K562 (cell line): Measurements from ENCODE around the gene ARL8A. TPM values are rescaled to one million over a fixed set of nuclear protein-coding genes. Genes with fewer than 3 reads are reported as not detected.
A peak's percentile ranks its signal among the peaks of the same experiment; 100 is the strongest.

Experiments
- BCL6 ChIP-seq: fragments of 250-450 bp; sonication (Bioruptor Pico); IDR thresholded peaks from 2 replicates; pipeline ENCODE4 v1.4.0; 2020
- C11orf30 ChIP-seq: fragments of 450-650 bp; IDR thresholded peaks from 2 replicates; pipeline ENCODE4 v1.6.1; 2016; ENCODE audit warnings: low read depth, mild to moderate bottlenecking
- DPF2 ChIP-seq: fragments of 450-650 bp; IDR thresholded peaks from 2 replicates; pipeline ENCODE4 v1.6.1; 2016
- EGR1 ChIP-seq: fragments of 450-650 bp; conservative IDR thresholded peaks from 2 replicates; pipeline ENCODE4 v1.6.1; 2017; ENCODE audit warnings: mild to moderate bottlenecking
- EWSR1 ChIP-seq: fragments of 450-650 bp; IDR thresholded peaks from 2 replicates; pipeline ENCODE4 v1.6.1; 2018; ENCODE audit warnings: borderline replicate concordance, mild to moderate bottlenecking, low read depth, moderate library complexity; ENCODE audit not compliant: partially characterized antibody
- ILK ChIP-seq: fragments of 450-650 bp; IDR thresholded peaks from 2 replicates; pipeline ENCODE4 v1.6.1; 2016; ENCODE audit warnings: missing genetic modification characterization, low read depth, mild to moderate bottlenecking, missing compliant biosample characterization, moderate library complexity, borderline replicate concordance
- L3MBTL2 ChIP-seq: fragments of 450-650 bp; IDR thresholded peaks from 2 replicates; pipeline ENCODE4 v1.6.1; 2016; ENCODE audit warnings: mild to moderate bottlenecking, moderate library complexity
- MIER1 ChIP-seq: fragments of 450-650 bp; IDR thresholded peaks from 2 replicates; pipeline ENCODE4 v1.6.1; 2016; ENCODE audit warnings: antibody characterized with exemption, mild to moderate bottlenecking, low read depth
- MTF1 ChIP-seq: fragments of 250-450 bp; sonication (Bioruptor Pico); IDR thresholded peaks from 2 replicates; pipeline ENCODE4 v1.9.0; 2021; ENCODE audit warnings: moderate library complexity, mild to moderate bottlenecking, inconsistent platforms, borderline replicate concordance
- NR2C1 ChIP-seq, 2 experiments: fragments of 450-650 bp; IDR thresholded peaks; 2 replicates each; pipeline ENCODE4 v1.6.1; 2017; ENCODE audit warnings: mild to moderate bottlenecking in 2 of 2, antibody characterized with exemption in 1 of 2, inconsistent platforms in 1 of 2, missing compliant biosample characterization in 1 of 2, missing genetic modification characterization in 1 of 2
- RBBP5 ChIP-seq: fragments of 200-600 bp; sonication (generic); IDR thresholded peaks from 2 replicates; pipeline ENCODE4 v1.6.1; 2012; ENCODE audit warnings: borderline replicate concordance, mild to moderate bottlenecking, low read length, control low read depth, inconsistent platforms; ENCODE audit not compliant: insufficient read depth, poor library complexity, severe bottlenecking
- SMARCE1 ChIP-seq: fragments of 450-650 bp; IDR thresholded peaks from 2 replicates; pipeline ENCODE4 v1.7.1; 2016; ENCODE audit warnings: mild to moderate bottlenecking
- SRF ChIP-seq, 2 experiments: fragments of 250-450, 450-650 bp in 1 of 2; sonication (Bioruptor Pico) in 1 of 2; sonication (generic) in 1 of 2; formaldehyde crosslinking; IDR thresholded peaks; 2 replicates each; pipeline versions ENCODE4 v1.5.0 to v1.5.1; 2020 to 2022; ENCODE audit warnings: mild to moderate bottlenecking in 1 of 2, missing genetic modification reagents in 1 of 2
- TAF15 ChIP-seq: fragments of 200-400 bp; formaldehyde crosslinking; IDR thresholded peaks from 2 replicates; pipeline ENCODE4 v1.6.1; 2017; ENCODE audit warnings: mild to moderate bottlenecking, low read depth, low read length, moderate library complexity
- TAF9B ChIP-seq: fragments of 450-650 bp; IDR thresholded peaks from 2 replicates; pipeline ENCODE4 v1.6.1; 2018; ENCODE audit warnings: mild to moderate bottlenecking; ENCODE audit not compliant: partially characterized antibody
- THAP12 ChIP-seq: fragments of 250-450 bp; sonication (Bioruptor Pico); IDR thresholded peaks from 2 replicates; pipeline ENCODE4 v1.9.0; 2021; ENCODE audit warnings: mild to moderate bottlenecking, inconsistent platforms
- TSHZ1 ChIP-seq: fragments of 250-450 bp; sonication (Bioruptor Pico); IDR thresholded peaks from 2 replicates; pipeline ENCODE4 v1.4.0; 2020; ENCODE audit warnings: mild to moderate bottlenecking, moderate library complexity
- ZKSCAN8 ChIP-seq: fragments of 200-800 bp; sonication (Bioruptor generic); IDR thresholded peaks from 2 replicates; pipeline ENCODE4 v1.6.1; 2016; ENCODE audit warnings: missing genetic modification characterization, missing compliant biosample characterization
- ZNF174 ChIP-seq: fragments of 250-450 bp; sonication (Bioruptor Pico); IDR thresholded peaks from 2 replicates; pipeline ENCODE4 v1.4.0; 2020; ENCODE audit warnings: mild to moderate bottlenecking
- ZNF197 ChIP-seq: fragments of 200-800 bp; sonication (Bioruptor generic); IDR thresholded peaks from 2 replicates; pipeline ENCODE4 v1.6.1; 2016; ENCODE audit warnings: low read depth, missing genetic modification characterization, missing compliant biosample characterization
- ZNF551 ChIP-seq: fragments of 250-450 bp; sonication (Bioruptor Pico); IDR thresholded peaks from 2 replicates; pipeline ENCODE4 v1.5.0; 2021; ENCODE audit warnings: mild to moderate bottlenecking, moderate library complexity
- ZNF57 ChIP-seq: fragments of 450-650 bp; formaldehyde crosslinking; IDR thresholded peaks from 2 replicates; pipeline ENCODE4 v1.4.0; 2020; ENCODE audit warnings: mild to moderate bottlenecking, moderate library complexity
- polyA plus RNA-seq, 8 experiments: library from polyadenylated mRNA; depleted of rRNA in 4 of 8; stranded (reverse) in 5 of 8; unstranded in 3 of 8; fragments of >200 nt; fragmentation: Nextera tagmentation in 2 of 8; fragmentation: Illumina TruSeq in 1 of 8; extraction: Ambion mirVana in 2 of 8; extraction: Trizol in 1 of 8; gene quantifications; 2 replicates each; pipeline versions ENCODE4 v1.2.1 to v1.2.3, GENCODE V29; 2011 to 2014; ENCODE audit warnings: inconsistent platforms in 1 of 8, missing spikeins in 1 of 8
- total RNA-seq, 7 experiments: library from RNA; depleted of rRNA in 6 of 7; stranded (reverse); fragments of >200 nt in 6 of 7; fragmentation: Illumina TruSeq in 2 of 7; extraction: Trizol in 2 of 7; gene quantifications; 2 replicates each; pipeline versions ENCODE4 v1.2.1 to v1.2.3, GENCODE V29; 2011 to 2021; ENCODE audit warnings: low replicate concordance in 1 of 7
- TF ChIP-seq, protein P1 (sequence below): sonication (generic); formaldehyde crosslinking; IDR thresholded peaks from 2 replicates; pipeline ENCODE4 v1.8.0; 2022; ENCODE audit warnings: mild to moderate bottlenecking, missing genetic modification reagents

The ARL8A gene
- total and polyA plus RNA-seq, 9 of the 15 experiments (the other 6 are each of a cell fraction or from before 2014, with no cell fraction given) = 0.17 to 27.3 (median 15.6) TPM

DNA sequence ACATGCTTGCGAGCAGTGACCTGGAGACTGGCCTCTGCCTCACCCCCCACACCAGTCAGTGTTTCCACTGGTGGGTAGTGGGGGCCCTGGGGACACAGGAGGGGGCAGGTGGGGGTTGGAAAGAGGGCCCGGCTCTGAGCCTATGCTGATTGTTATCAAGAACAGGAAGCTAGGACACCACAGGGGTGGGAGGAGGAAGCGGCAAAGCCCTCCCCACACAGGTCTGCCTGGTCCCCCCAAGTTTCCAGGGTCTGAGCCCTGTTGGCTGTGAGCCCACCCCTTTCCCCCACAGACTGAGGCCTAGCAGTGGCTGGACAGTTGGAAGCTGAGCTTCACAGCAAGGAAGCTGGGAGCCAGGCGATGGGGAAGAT lies 17.5 kb upstream of the ARL8A start (continued):
- no peak for TF ChIP-seq THAP12 (CRISPR knock-in tag)
- TF ChIP-seq NR2C1 (IDR thresholded peaks at IDR 0.05) = no peak
- TF ChIP-seq NR2C1 (tag; IDR thresholded peaks at IDR 0.05) = no peak
- peak; percentile 44; the same call in 1 of the 2 replicates for TF ChIP-seq ZNF197 (CRISPR knock-in tag)
- no peak for TF ChIP-seq MIER1
- TF ChIP-seq, protein P1, sequence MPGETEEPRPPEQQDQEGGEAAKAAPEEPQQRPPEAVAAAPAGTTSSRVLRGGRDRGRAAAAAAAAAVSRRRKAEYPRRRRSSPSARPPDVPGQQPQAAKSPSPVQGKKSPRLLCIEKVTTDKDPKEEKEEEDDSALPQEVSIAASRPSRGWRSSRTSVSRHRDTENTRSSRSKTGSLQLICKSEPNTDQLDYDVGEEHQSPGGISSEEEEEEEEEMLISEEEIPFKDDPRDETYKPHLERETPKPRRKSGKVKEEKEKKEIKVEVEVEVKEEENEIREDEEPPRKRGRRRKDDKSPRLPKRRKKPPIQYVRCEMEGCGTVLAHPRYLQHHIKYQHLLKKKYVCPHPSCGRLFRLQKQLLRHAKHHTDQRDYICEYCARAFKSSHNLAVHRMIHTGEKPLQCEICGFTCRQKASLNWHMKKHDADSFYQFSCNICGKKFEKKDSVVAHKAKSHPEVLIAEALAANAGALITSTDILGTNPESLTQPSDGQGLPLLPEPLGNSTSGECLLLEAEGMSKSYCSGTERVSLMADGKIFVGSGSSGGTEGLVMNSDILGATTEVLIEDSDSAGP (CRISPR knock-in tag) = no peak
- TF ChIP-seq C11orf30 = no peak
- TF ChIP-seq TSHZ1 = peak; percentile 43; the same call in 1 of the 2 replicates
- TF ChIP-seq ZNF551 = no peak
- TF ChIP-seq L3MBTL2 = no peak
- peak; percentile 34; the same call in 1 of the 2 replicates for TF ChIP-seq EGR1
- no peak for TF ChIP-seq BCL6
- TF ChIP-seq ILK (tag) = no peak
- TF ChIP-seq RBBP5 = peak; percentile 31
- TF ChIP-seq ZKSCAN8 (CRISPR knock-in tag) = 0 out of 2 replicates have a peak, but pooled peaks have one; percentile 63
- TF ChIP-seq MTF1 (CRISPR knock-in tag) = no peak
- no peak for TF ChIP-seq TAF15
- TF ChIP-seq TAF9B = no peak
- TF ChIP-seq SRF (CRISPR knock-in tag; IDR thresholded peaks at IDR 0.05) = no peak
- 0 out of 2 replicates have a peak, but pooled peaks have one; percentile 23 for TF ChIP-seq SMARCE1
- no peak for TF ChIP-seq ZNF57 (CRISPR knock-in tag)
- no peak for TF ChIP-seq ZNF174 (CRISPR knock-in tag)
- TF ChIP-seq EWSR1 = no peak
- TF ChIP-seq DPF2 = 0 out of 2 replicates have a peak, but pooled peaks have one; percentile 42
